Breast epithelium (tissue), 4 donors: ENCODE results near the gene RUNDC1. TPM values are rescaled to one million over a fixed set of nuclear protein-coding genes. Genes with fewer than 3 reads are reported as not detected.

Experiments used
- DNase-seq, 2 donors: peaks; one replicate each; pipeline ENCODE4 v3.0.0-alpha.2; 2019; ENCODE audit warnings: low spot score in 2 of 2
- H3K27ac ChIP-seq, 2 donors: fragments of 200-600 bp; sonication (generic) in 1 of 2; one replicate each; pipeline ENCODE4 v1.5.1; 2016 to 2019; ENCODE audit warnings: mild to moderate bottlenecking in 1 of 2
- H3K27me3 ChIP-seq, 2 donors: fragments of 200-600 bp; sonication (generic) in 1 of 2; one replicate each; pipeline versions ENCODE4 v1.5.1 to v1.6.0; 2017 to 2019; ENCODE audit warnings: control low read depth in 1 of 2, mild to moderate bottlenecking in 1 of 2
- H3K36me3 ChIP-seq: fragments of 200-600 bp; one replicate; pipeline ENCODE4 v1.5.1; 2019
- H3K4me1 ChIP-seq, 2 donors: fragments of 200-600 bp; sonication (generic); one replicate each; pipeline ENCODE4 v1.5.1; 2016 to 2019; ENCODE audit warnings: control low read depth in 1 of 2
- H3K4me3 ChIP-seq, 3 donors: fragments of 200-600 bp; sonication (generic); 1 replicate in 2 of 3; 2 replicates in 1 of 3; pipeline ENCODE4 v1.5.1; 2016 to 2019; ENCODE audit warnings: mild to moderate bottlenecking in 3 of 3, moderate library complexity in 2 of 3
- H3K9me3 ChIP-seq, 2 donors: fragments of 200-600 bp; sonication (generic) in 1 of 2; one replicate each; pipeline ENCODE4 v1.5.1; 2016 to 2019; ENCODE audit warnings: control low read depth in 1 of 2
- CTCF ChIP-seq, 3 donors: fragments of 450-650 bp; IDR thresholded peaks; one replicate each; pipeline ENCODE4 v1.5.1; 2016 to 2017; ENCODE audit warnings: antibody characterized with exemption in 3 of 3, mild to moderate bottlenecking in 3 of 3, moderate library complexity in 3 of 3
- POLR2A ChIP-seq: fragments of 450-650 bp; IDR thresholded peaks from one replicate; pipeline ENCODE4 v1.6.1; 2016; ENCODE audit warnings: antibody characterized with exemption, mild to moderate bottlenecking, moderate library complexity
- POLR2AphosphoS5 ChIP-seq, 3 donors: sonication (generic); formaldehyde crosslinking; IDR thresholded peaks; one replicate each; pipeline ENCODE4 v1.6.1; 2017; ENCODE audit warnings: antibody characterized with exemption in 3 of 3
- intact Hi-C: fragments of 100-400 bp; cut with DNase I; formaldehyde crosslinking; loops from one replicate; pipeline ENCODE4 v1.15.1; 2023; ENCODE audit warnings: low total_unique reads
- total RNA-seq, 3 donors: library from RNA; depleted of rRNA; stranded (reverse); fragments of >200 nt; gene quantifications; one replicate each; pipeline ENCODE4 v1.1.0, GENCODE V29; 2016

Gene RUNDC1
- total RNA-seq, 3 donors from 2014 or later, result 8.6 to 25.8 (median 22.3) TPM

DNA sequence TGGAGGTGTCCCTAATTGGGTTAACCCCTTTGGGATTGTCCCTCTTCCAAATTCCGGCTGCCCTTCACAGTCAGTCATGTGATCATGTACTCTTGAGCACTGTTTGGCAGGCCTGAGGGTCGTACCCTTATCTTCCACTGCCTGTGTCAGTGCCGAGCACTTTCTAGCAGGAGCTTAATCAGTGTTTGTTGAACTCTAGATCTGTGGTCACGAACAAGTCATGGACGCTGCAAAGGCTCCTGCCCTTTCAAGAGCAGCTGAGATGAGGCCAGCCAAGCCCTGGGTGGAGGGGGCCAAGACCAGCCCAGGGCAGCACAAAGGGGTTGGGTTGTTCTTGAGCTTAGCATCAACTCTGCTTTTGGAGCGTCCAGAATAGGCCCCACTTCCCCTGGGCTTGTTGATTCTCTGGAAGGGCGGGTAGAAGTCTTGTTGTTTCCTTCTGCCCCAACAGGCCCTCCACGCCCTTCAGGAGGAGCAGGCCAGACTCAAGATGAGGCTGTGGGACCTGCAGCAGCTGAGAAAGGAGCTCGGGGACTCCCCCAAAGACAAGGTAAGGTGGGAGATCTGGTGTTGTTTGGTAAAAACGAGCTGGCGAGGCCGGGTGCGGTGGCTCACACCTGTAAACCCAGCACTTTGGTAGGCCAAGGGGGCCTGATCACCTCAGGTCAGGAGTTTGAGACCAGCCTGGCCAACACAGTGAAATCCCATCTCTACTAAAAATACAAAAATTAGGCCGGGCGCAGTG lies 31.5 kb downstream of the RUNDC1 start:
- DNase-seq, result no peak
- TF ChIP-seq CTCF (IDR thresholded peaks at IDR 0.05) (no peak), POLR2AphosphoS5 (IDR thresholded peaks at IDR 0.05) (no peak), POLR2A (no peak)

GRCh38 chr17:43013296-43013695 lies 32.9 kb downstream of the RUNDC1 start:
- Histone ChIP-seq H3K4me1 (no peaks in the 10 kb centered on the region), H3K4me3 (no peak overlapping the region), H3K36me3 (peaks cover 5% of the 10 kb centered on the region), H3K27me3 (no peaks in the 10 kb centered on the region), H3K27ac (peak overlapping the region in 1 of 2 donors; percentile 86), H3K9me3 (no peaks in the 10 kb centered on the region)
- TF ChIP-seq POLR2A (no peak), CTCF (IDR thresholded peaks at IDR 0.05) (no peak), POLR2AphosphoS5 (IDR thresholded peaks at IDR 0.05) (no peak)
- intact Hi-C loops, result loop anchor here (10.0 kb wide), 1 partner anchor 332 kb away; no protein-coding TSS in a partner anchor
- DNase-seq, result no peak

More for the DNA sequence above, 31.5 kb downstream of the RUNDC1 start:
- Histone ChIP-seq H3K4me1 (no peaks in the 10 kb centered on the region), H3K27me3 (no peaks in the 10 kb centered on the region), H3K9me3 (no peaks in the 10 kb centered on the region), H3K36me3 (peaks cover 5% of the 10 kb centered on the region), H3K4me3 (no peak overlapping the region), H3K27ac (peak overlapping the region; percentile 56 to 86)
- intact Hi-C loops, result loop anchor here (10.0 kb wide), 1 partner anchor 333 kb away; no protein-coding TSS in a partner anchor

- no peak for TF ChIP-seq POLR2AphosphoS5 (IDR thresholded peaks at IDR 0.05)
- TF ChIP-seq CTCF (IDR thresholded peaks at IDR 0.05), result no peak
- TF ChIP-seq POLR2A, result no peak
- Histone ChIP-seq H3K27me3 (no peaks in the 10 kb centered on the region), H3K9me3 (no peaks in the 10 kb centered on the region), H3K36me3 (peaks cover 5% of the 10 kb centered on the region), H3K27ac (peak overlapping the region; percentile 12 to 86), H3K4me3 (no peak overlapping the region), H3K4me1 (no peaks in the 10 kb centered on the region)
- no peak for DNase-seq
- intact Hi-C loops, result loop anchor here (10.0 kb wide), 1 partner anchor 331 kb away; no protein-coding TSS in a partner anchor
These were observed 33.8 kb downstream of the RUNDC1 start for GRCh38 chr17:43014020-43014648.

DNA sequence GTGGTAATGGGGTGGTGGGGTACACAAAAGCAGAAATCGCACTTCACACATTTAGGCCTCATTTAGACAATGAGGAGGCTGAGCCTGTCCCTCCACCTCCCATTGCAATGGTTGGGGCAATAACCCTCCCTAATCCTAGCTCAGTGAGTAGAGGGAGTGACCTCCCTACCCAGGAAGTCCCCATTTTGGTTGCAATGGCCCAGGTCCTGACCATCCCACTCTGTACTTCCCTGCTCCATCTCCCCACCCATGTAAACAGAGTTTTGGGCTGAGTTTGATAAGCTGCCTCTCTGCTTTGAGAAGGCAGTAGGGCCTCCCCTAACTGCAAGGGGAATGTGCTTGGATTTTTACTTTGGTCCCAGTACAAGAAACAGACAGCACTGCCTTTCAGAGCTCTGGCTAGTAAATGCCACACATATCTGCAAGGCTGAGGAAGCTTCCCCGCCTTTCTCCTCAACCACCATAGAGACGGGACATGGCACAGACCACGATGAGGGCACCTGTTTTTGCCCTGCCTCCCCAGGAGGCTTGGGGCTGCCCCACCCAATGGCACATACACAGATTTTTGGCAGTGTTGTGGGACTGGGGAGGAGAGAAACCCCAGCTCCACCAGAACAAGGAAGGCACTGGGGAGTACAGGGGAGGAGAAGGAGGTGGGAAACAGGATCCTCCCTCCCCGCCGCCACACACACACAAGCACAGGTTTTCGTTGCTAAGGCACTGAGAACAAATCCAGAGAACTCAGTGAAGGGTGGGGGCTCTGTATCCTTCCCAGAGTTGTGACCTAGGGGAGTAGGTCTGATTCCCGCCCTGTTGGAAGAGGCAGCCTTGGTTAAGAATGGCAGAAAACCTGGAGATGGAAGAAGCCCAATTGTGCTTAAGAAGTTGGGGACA lies 34.5 kb downstream of the RUNDC1 start:
- TF ChIP-seq POLR2AphosphoS5 (IDR thresholded peaks at IDR 0.05) (no peak), CTCF (IDR thresholded peaks at IDR 0.05) (no peak), POLR2A (no peak)
- H3K27me3 ChIP-seq, result no peaks in the 10 kb centered on the region
- no peak for DNase-seq
- H3K4me1 ChIP-seq, result no peaks in the 10 kb centered on the region
- H3K9me3 ChIP-seq, result no peaks in the 10 kb centered on the region
- peak overlapping the region; percentile 12 to 86 for H3K27ac ChIP-seq
- peaks cover 5% of the 10 kb centered on the region for H3K36me3 ChIP-seq
- intact Hi-C loops, result loop anchor here (10.0 kb wide), 1 partner anchor 330 kb away; no protein-coding TSS in a partner anchor
- H3K4me3 ChIP-seq, result no peak overlapping the region
